ENCODE results near the gene ZZZ3. TPM values are rescaled to one million over a fixed set of nuclear protein-coding genes. Genes with fewer than 3 reads are reported as not detected.
"Not testable (repeated sequence)": the region's sequence is repeated elsewhere in the genome, so short reads cannot be mapped to it uniquely, and the experiment has no call there.

ZZZ3 gene
- polyA plus RNA-seq, 12 donors, result 20.0 to 41.7 (median 37.5) TPM; not detected in 1

DNA sequence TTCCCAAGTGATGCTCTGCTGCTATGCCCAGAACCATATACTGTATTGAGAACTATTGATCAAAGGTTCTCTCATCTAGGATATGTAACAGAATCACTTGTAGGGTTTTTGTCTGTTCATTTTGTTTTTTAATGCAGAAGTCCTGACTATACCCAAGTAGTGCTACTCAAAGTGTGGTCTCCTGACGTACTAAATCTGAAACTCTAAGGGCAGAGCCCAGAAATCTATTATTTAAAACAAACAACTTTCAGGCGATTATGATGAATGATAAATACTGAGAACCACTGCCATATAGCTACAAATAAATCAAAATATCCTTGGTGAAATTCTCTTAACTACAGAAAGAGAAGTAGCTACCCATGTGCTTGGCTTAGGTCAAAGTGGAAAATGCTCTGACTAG, 10.1 kb downstream of the ZZZ3 start:
- DNase-seq, result no peak

DNA sequence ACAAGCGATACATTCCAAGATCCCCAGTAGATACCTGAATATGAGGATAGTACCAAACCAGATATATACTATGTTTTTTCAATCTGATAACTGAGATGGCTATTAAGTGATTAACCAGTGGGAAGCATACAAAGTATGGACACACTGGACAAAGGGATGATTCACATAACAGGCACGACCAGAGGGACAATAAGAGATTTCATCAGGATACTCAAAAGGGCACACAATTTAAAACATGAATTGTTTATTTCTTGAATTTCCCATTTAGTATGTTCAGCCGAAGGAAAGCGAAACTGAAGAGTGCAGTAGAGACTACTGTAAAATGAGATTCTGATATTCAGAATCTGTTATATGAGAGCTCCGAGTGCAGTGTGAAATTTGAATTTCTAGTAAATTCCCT, 10.6 kb downstream of the ZZZ3 start:
- no peak for DNase-seq

- DNase-seq, result no peak
Measured at GRCh38 chr1:77670330-77670729, 12.1 kb downstream of the ZZZ3 start.

DNA sequence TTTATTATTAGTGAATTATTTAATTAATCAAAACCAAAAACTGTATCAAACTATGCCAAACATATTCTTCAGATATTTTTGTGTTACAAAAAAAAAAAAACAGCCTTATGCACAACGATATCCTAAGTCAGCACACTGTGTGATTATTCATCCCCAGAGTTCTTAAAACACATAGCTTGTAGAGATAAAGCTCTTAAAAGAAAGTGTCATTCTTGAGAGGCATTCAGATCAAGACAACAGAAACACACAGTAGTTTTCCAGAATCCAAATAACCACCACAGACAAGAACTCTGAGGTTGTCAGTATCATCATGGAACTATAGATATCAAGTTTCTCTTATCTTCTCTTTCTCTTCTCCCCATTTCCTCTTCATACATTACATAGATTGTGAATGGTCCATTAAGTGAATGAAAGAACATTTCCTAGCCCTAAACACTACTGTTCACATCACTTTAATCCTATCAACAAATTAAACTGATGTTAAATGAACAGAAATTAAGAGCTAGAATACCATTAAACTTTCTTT, 13.5 kb downstream of the ZZZ3 start:
- DNase-seq, result no peak

DNA sequence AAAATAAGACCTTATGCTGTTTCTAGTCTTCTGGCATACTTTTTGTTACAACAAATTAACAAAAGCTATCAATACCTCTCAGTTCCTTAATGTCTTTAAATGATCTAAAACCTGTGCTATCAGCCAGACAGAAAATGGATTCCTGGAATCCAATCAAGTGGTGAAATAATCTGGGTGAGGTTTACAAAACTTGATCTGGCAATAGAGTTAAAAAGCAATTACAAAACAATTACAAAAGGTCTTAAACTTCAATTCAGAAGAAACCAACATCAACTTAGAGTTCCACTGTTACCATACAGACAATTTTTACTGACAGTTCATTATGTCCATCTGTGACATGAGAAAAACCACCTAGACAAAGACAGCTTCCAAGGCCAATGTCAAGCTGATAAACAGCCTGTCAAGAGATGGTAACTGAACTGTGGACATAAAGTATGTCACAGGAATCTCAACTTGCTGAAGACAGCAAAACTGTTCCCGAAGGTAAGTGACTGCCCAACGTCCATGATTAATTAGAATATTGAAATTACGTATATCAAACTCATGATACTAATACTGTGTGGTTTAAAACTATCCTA, 17.4 kb downstream of the ZZZ3 start:
- DNase-seq, result no peak

GRCh38 chr1:77661696-77662095, 20.8 kb downstream of the ZZZ3 start:
- DNase-seq, result no peak

DNA sequence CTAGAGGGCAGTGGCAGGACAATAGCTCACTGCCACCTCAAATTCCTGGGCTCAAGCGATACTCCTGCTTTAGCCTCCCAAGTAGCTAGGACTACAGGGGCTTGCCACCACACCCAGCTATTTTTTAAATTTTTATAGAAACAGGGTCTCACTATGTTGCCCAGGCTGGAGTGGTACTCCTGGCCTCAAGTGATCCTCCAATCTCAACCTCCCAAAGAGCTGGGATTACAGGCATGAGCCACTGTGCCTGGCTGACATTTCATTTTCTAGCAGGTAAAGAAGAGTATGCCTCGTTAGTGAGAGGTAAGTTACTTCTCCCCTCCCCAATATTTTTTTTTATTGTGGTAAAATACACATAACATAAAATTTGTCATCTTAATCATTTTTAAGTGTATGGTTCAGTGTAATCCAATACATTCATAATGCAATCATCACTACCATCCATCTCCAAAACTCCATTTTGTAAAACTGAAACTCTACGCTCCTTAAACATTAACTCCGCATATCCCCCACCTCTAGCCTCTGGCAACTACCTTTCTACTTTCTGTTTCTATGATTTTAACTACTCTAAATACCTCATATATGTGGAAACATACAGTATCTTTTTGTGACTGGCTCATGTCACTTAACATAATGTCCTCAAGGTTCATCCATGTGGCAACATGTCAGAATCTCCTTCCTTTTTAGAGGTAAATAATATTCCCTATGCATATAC, 22.4 kb downstream of the ZZZ3 start:
- no peak for DNase-seq

- DNase-seq, result no peak
Measured at GRCh38 chr1:77658271-77658670, 24.2 kb downstream of the ZZZ3 start.

DNA sequence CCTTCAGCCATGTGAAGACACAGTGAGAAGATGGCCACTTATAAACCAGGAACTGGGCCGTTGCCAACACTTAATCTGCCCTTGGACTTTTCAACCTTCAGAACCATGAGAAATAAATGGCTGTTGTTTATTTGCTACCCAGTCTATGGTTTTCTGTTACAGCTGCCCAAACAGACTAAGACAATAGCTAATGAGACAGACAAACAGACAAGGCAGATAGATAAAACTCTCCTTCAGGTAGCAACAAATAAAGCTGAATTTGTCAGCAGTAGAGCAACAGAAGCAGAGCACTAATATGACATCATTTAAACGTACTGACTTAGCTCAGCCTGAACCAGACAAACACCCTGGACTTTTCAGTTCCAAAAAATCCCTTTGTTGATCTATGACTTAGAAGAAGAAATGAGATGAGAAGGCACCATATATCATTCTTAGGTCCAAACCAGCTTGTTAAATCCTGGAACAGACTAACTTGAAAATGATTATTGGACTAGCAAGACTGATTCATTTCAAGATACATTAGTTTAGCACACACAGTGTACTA, 27.0 kb downstream of the ZZZ3 start:
- DNase-seq, result no peak

- DNase-seq, result no peak
Measured at GRCh38 chr1:77652970-77653516, 29.4 kb downstream of the ZZZ3 start.

DNA sequence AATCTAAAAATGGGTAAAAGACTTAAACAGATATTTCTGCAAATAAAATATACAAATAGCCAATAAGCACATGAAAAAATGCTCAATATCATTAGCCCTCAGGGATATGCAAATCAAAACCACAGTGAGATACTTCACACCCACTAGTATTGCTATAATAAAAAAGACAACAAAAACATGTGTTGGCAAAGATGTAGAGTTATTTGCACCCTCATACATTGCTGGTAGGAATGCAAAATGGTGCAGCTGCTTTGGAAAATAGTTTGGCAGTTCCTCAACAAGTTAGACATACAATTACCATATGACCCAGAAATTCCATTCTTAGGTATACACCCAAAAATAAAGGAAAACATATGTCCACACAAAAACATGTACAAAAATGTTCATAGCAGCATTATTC, 30.2 kb downstream of the ZZZ3 start:
- peak; percentile 32 for DNase-seq

GRCh38 chr1:77649127-77649526, 33.3 kb downstream of the ZZZ3 start:
- no peak for DNase-seq

- not testable (repeated sequence) for DNase-seq
Measured at GRCh38 chr1:77646224-77646623, 36.2 kb downstream of the ZZZ3 start.

GRCh38 chr1:77643456-77643855, 39.0 kb downstream of the ZZZ3 start:
- no peak for DNase-seq

- DNase-seq, result no peak
Measured at GRCh38 chr1:77642941-77643340, 39.5 kb downstream of the ZZZ3 start.

DNA sequence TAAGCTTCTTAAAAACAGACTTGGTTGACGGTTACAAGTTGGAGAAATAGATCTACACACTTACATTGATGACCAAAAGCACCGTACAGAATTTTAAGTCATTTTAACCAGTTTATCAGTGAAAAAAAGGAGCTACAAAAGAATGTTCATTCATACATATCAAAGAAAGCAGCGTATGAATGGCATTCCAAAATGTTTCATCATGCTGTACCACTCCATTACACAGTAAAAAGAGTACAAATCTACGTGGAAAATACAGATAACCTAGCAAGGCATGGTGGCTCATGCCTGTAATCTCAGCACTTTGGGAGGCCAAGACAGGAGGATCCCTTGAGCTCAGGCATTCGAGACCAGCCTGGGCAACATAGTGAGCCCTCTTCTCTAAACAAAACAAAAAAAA, 40.3 kb downstream of the ZZZ3 start:
- no peak for DNase-seq

- no peak for DNase-seq
Measured at GRCh38 chr1:77639557-77640069, 42.8 kb downstream of the ZZZ3 start.

GRCh38 chr1:77639056-77639455, 43.4 kb downstream of the ZZZ3 start:
- no peak for DNase-seq

DNA sequence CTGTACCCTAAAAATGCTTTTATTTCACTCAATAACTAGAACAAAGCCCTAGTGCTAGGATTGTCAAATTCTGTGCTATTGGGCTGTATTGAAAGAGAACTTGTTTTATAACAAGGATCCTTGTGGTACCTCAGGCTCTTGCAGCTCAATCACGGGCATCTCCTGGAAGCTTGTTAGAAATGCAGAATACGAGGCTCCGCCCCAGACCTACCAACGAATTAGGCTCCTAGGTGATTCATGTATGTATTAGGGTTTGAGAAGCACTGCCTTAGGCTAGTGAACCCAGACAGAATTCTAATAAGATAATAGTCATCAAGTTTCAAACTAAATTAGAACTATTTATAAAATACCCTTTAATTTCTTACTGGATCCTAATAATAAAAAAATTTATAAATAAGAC, 45.6 kb downstream of the ZZZ3 start:
- DNase-seq, result no peak

All from muscle of arm (tissue), 12 donors.